ENCODE data around the gene YTHDF1.

GRCh38 chr20:63177785-63178445 lies 38.0 kb downstream of the YTHDF1 start:
- TF ChIP-seq CTCF (conservative IDR thresholded peaks at IDR 0.05; ENCODE audit: low read depth, low read length) (no peak), POLR2A (IDR thresholded peaks at IDR 0.05; ENCODE audit: low read depth, low read length) (no peak), RFX5 (IDR thresholded peaks at IDR 0.05; ENCODE audit: low read depth, low read length) (no peak), NFE2L2 (IDR thresholded peaks at IDR 0.05; ENCODE audit: low read depth, low read length) (no peak), USF2 (IDR thresholded peaks at IDR 0.05; ENCODE audit: low read depth, low read length) (no peak), BHLHE40 (IDR thresholded peaks at IDR 0.05; ENCODE audit: low read depth, low read length) (no peak)
